CD4-positive, alpha-beta T cell (primary cell): ENCODE data around the gene ZNF536. TPM values are rescaled to one million over a fixed set of nuclear protein-coding genes. Genes with fewer than 3 reads are reported as not detected.

Source experiments
- ATAC-seq: fragments of 200-7000 bp; cut with Tn5 transposase; one replicate; pipeline ENCODE4 v1.10.0; 2022; ENCODE audit warnings: mild to moderate bottlenecking; ENCODE audit not compliant: poor library complexity
- CTCF ChIA-PET: fragments of 350-600 bp; sonication (Branson Sonifier 250); formaldehyde crosslinking; loops from one replicate; lab custom pipeline; 2021; ENCODE audit warnings: antibody characterized with exemption, inconsistent platforms; lab: Charles Lee
- POLR2A ChIA-PET: fragments of 350-600 bp; sonication (Branson Sonifier 250); formaldehyde crosslinking; loops from one replicate; lab custom pipeline; 2021; ENCODE audit warnings: antibody characterized with exemption, inconsistent platforms; lab: Charles Lee
- DNase-seq, 14 experiments: peaks; one replicate each; pipeline ENCODE4 v3.0.0-alpha.2; 2013 to 2020; ENCODE audit warnings: mixed read lengths in 2 of 14
- H3K27ac ChIP-seq, 2 donors: one replicate each; pipeline versions ENCODE4 v1.5.1 to v1.7.0; 2013; ENCODE audit warnings: low read length in 2 of 2, low read depth in 1 of 2, mild to moderate bottlenecking in 1 of 2
- H3K27me3 ChIP-seq, 2 experiments: 1 replicate in 1 of 2; 2 replicates in 1 of 2; pipeline versions ENCODE4 v1.6.1 to v1.7.0; 2013; ENCODE audit warnings: low read length in 2 of 2, control low read depth in 1 of 2, mild to moderate bottlenecking in 1 of 2, moderate library complexity in 1 of 2; ENCODE audit not compliant: insufficient read depth in 2 of 2, control insufficient read depth in 1 of 2
- H3K36me3 ChIP-seq: one replicate; pipeline ENCODE4 v1.6.1; 2013; ENCODE audit warnings: low read length, control low read depth; ENCODE audit not compliant: insufficient read depth
- H3K4me1 ChIP-seq: one replicate; pipeline ENCODE4 v1.6.1; 2013; ENCODE audit warnings: low read length, control low read depth; ENCODE audit not compliant: insufficient read depth
- H3K4me3 ChIP-seq: one replicate; pipeline ENCODE4 v1.5.1; 2013; ENCODE audit warnings: mild to moderate bottlenecking, low read length, moderate library complexity
- H3K9me3 ChIP-seq, 2 experiments: 1 replicate in 1 of 2; 2 replicates in 1 of 2; pipeline versions ENCODE4 v1.6.1 to v1.7.0; 2013; ENCODE audit warnings: low read length in 2 of 2, mild to moderate bottlenecking in 2 of 2, control low read depth in 1 of 2, moderate library complexity in 1 of 2; ENCODE audit not compliant: control insufficient read depth in 1 of 2, insufficient read depth in 1 of 2
- H3K27ac Mint-ChIP-seq: one replicate; pipeline ENCODE4 v1.8.0; 2020; ENCODE audit warnings: mixed read lengths
- H3K27me3 Mint-ChIP-seq: one replicate; pipeline ENCODE4 v1.8.0; 2021; ENCODE audit warnings: mixed read lengths
- H3K36me3 Mint-ChIP-seq: one replicate; pipeline ENCODE4 v1.8.0; 2021; ENCODE audit warnings: low read depth, mixed read lengths
- H3K4me1 Mint-ChIP-seq: one replicate; pipeline ENCODE4 v1.8.0; 2021; ENCODE audit warnings: low read depth, mixed read lengths
- H3K4me3 Mint-ChIP-seq: one replicate; pipeline ENCODE4 v1.8.0; 2020; ENCODE audit warnings: mild to moderate bottlenecking, mixed read lengths
- H3K9me3 Mint-ChIP-seq: one replicate; pipeline ENCODE4 v1.8.0; 2020; ENCODE audit warnings: mixed read lengths
- CTCF ChIP-seq: fragments of 200-600 bp; IDR thresholded peaks from one replicate; pipeline ENCODE4 v1.8.0; 2022; ENCODE audit warnings: antibody characterized with exemption, mild to moderate bottlenecking
- intact Hi-C, 2 experiments: fragments of 100-400 bp; cut with DNase I in 1 of 2; cut with micrococcal nuclease in 1 of 2; formaldehyde crosslinking; loops; one replicate each; pipeline versions ENCODE4 v1.15.1 to v1.9.0; 2023 to 2025; cut with DNase I, micrococcal nuclease
- total RNA-seq, 174 experiments: library from RNA in 2 of 174; stranded (reverse) in 2 of 174; gene quantifications; one replicate each; pipeline ENCODE4 v1.2.3 and lab custom pipeline; 2021 to 2026

The ZNF536 gene
- total RNA-seq, 2 experiments from 2014 or later: not detected

GRCh38 chr19:30431591-30431990 is 59.4 kb downstream of the ZNF536 start:
- Histone ChIP-seq H3K4me1 (no peaks in the 10 kb centered on the region), H3K9me3 (peaks cover 0 to 12% of the 10 kb centered on the region in 2 experiments), H3K27ac (no peak overlapping the region), H3K4me3 (no peak overlapping the region), H3K36me3 (no peaks in the 10 kb centered on the region), H3K27me3 (no peaks in the 10 kb centered on the region)
- TF ChIP-seq CTCF: no peak
- Mint-ChIP-seq H3K4me1 (no peaks in the 10 kb centered on the region), H3K36me3 (no peaks in the 10 kb centered on the region), H3K9me3 (peaks cover 3% of the 10 kb centered on the region), H3K27me3 (peaks cover 5% of the 10 kb centered on the region), H3K4me3 (no peak overlapping the region), H3K27ac (no peak overlapping the region)
- intact Hi-C loops: no loop called here
- DNase-seq (no peak), ATAC-seq (no peak)
- CTCF ChIA-PET: no interaction called here
- POLR2A ChIA-PET: no interaction called here

GRCh38 chr19:30434797-30435594 is 62.8 kb downstream of the ZNF536 start:
- POLR2A ChIA-PET: no interaction called here
- ATAC-seq: no peak
- TF ChIP-seq CTCF: no peak
- Histone ChIP-seq H3K4me1 (no peaks in the 10 kb centered on the region), H3K27me3 (no peaks in the 10 kb centered on the region), H3K4me3 (no peak overlapping the region), H3K9me3 (peaks cover 0 to 12% of the 10 kb centered on the region in 2 experiments), H3K27ac (no peak overlapping the region), H3K36me3 (no peaks in the 10 kb centered on the region)
- no peaks in the 10 kb centered on the region for H3K4me1 Mint-ChIP-seq
- DNase-seq: no peak
- CTCF ChIA-PET: no interaction called here
- no peaks in the 10 kb centered on the region for H3K27me3 Mint-ChIP-seq
- no peaks in the 10 kb centered on the region for H3K9me3 Mint-ChIP-seq
- no peak overlapping the region for H3K4me3 Mint-ChIP-seq
- intact Hi-C loops: no loop called here
- H3K27ac Mint-ChIP-seq: no peak overlapping the region
- no peaks in the 10 kb centered on the region for H3K36me3 Mint-ChIP-seq

- Histone ChIP-seq H3K9me3 (peaks cover 0 to 5% of the 10 kb centered on the region in 2 experiments), H3K27me3 (no peaks in the 10 kb centered on the region), H3K36me3 (no peaks in the 10 kb centered on the region), H3K27ac (no peak overlapping the region), H3K4me3 (no peak overlapping the region), H3K4me1 (no peaks in the 10 kb centered on the region)
- POLR2A ChIA-PET: no interaction called here
- DNase-seq: no peak
- ATAC-seq: no peak
- no peaks in the 10 kb centered on the region for H3K4me1 Mint-ChIP-seq
- no peaks in the 10 kb centered on the region for H3K9me3 Mint-ChIP-seq
- no peaks in the 10 kb centered on the region for H3K27me3 Mint-ChIP-seq
- TF ChIP-seq CTCF: no peak
- CTCF ChIA-PET: no interaction called here
- no peak overlapping the region for H3K27ac Mint-ChIP-seq
- H3K4me3 Mint-ChIP-seq: no peak overlapping the region
- intact Hi-C loops: no loop called here
- no peaks in the 10 kb centered on the region for H3K36me3 Mint-ChIP-seq
These were observed 65.7 kb downstream of the ZNF536 start for GRCh38 chr19:30437869-30438268.
